ENCODE measurements around the gene USP2. TPM values are rescaled to one million over a fixed set of nuclear protein-coding genes. Genes with fewer than 3 reads are reported as not detected.

The USP2 gene
- total RNA-seq, 1 experiment from 2014 or later = 0.14 TPM

- intact Hi-C loops (cut with micrococcal nuclease) = loop anchor here (2.0 kb wide), 1 partner anchor 54 kb away; no protein-coding TSS in a partner anchor
- H3K27ac Mint-ChIP-seq (ENCODE audit: low read depth, unreplicated experiment) = peak overlapping the region; percentile 93
- peaks cover 23% of the 10 kb centered on the region for H3K4me1 Mint-ChIP-seq (ENCODE audit: insufficient read depth, unreplicated experiment)
- peak; percentile 67 for DNase-seq (ENCODE audit: unreplicated experiment)
- no TSS peak for BruUV-seq (replicated peaks)
- POLR2A ChIA-PET = interaction anchor here (0.6 to 2.6 kb wide), 8 partner anchors 9 to 58 kb away, joined by 3 to 12 read pairs (median 4); partner anchors contain the start of gene USP2
- H3K9me3 Mint-ChIP-seq (ENCODE audit: unreplicated experiment) = peaks cover 14% of the 10 kb centered on the region
- H3K27me3 Mint-ChIP-seq (ENCODE audit: insufficient read depth, unreplicated experiment) = peaks cover 4% of the 10 kb centered on the region
- CTCF ChIA-PET = interaction anchor here (0.6 to 2.3 kb wide), 6 partner anchors 11 to 61 kb away, joined by 3 to 12 read pairs (median 3); no protein-coding TSS in a partner anchor
- peak overlapping the region; percentile 66 for H3K4me3 Mint-ChIP-seq (ENCODE audit: unreplicated experiment)
- H3K36me3 Mint-ChIP-seq (ENCODE audit: insufficient read depth, unreplicated experiment) = no peaks in the 10 kb centered on the region
- TF ChIP-seq CTCF (IDR thresholded peaks at IDR 0.05; ENCODE audit: unreplicated experiment) = no peak
Measured at GRCh38 chr11:119416606-119417580, 35.4 kb upstream of the USP2 start.

- no TSS peak for BruUV-seq (replicated peaks)
- no peak for DNase-seq (ENCODE audit: unreplicated experiment)
- H3K9me3 Mint-ChIP-seq (ENCODE audit: unreplicated experiment) = peaks cover 14% of the 10 kb centered on the region
- TF ChIP-seq CTCF (IDR thresholded peaks at IDR 0.05; ENCODE audit: unreplicated experiment) = no peak
- no peak overlapping the region for H3K4me3 Mint-ChIP-seq (ENCODE audit: unreplicated experiment)
- no peaks in the 10 kb centered on the region for H3K36me3 Mint-ChIP-seq (ENCODE audit: insufficient read depth, unreplicated experiment)
- H3K4me1 Mint-ChIP-seq (ENCODE audit: insufficient read depth, unreplicated experiment) = peaks cover 23% of the 10 kb centered on the region
- no peaks in the 10 kb centered on the region for H3K27me3 Mint-ChIP-seq (ENCODE audit: insufficient read depth, unreplicated experiment)
- ChIA-PET CTCF (interaction anchor here (0.7 to 2.3 kb wide), 4 partner anchors 12 to 60 kb away, joined by 3 to 12 read pairs (median 3); no protein-coding TSS in a partner anchor), POLR2A (interaction anchor here (0.5 to 2.6 kb wide), 3 partner anchors 15 to 133 kb away, joined by 3 to 9 read pairs (median 3); no protein-coding TSS in a partner anchor)
- no peak overlapping the region for H3K27ac Mint-ChIP-seq (ENCODE audit: low read depth, unreplicated experiment)
- intact Hi-C loops (cut with micrococcal nuclease) = loop anchor here (2.0 kb wide), 1 partner anchor 55 kb away; no protein-coding TSS in a partner anchor
Measured at GRCh38 chr11:119415966-119416365, 34.5 kb upstream of the USP2 start.

GRCh38 chr11:119415517-119415916 is 34.0 kb upstream of the USP2 start:
- no peaks in the 10 kb centered on the region for H3K27me3 Mint-ChIP-seq (ENCODE audit: insufficient read depth, unreplicated experiment)
- no peak for DNase-seq (ENCODE audit: unreplicated experiment)
- POLR2A ChIA-PET = interaction anchor here (0.5 to 0.6 kb wide), 2 partner anchors 18 to 134 kb away, joined by 3 read pairs; no protein-coding TSS in a partner anchor

More at GRCh38 chr11:119415517-119415916, 34.0 kb upstream of the USP2 start:
- Mint-ChIP-seq H3K4me1 (ENCODE audit: insufficient read depth, unreplicated experiment) (peaks cover 23% of the 10 kb centered on the region), H3K9me3 (ENCODE audit: unreplicated experiment) (peaks cover 14% of the 10 kb centered on the region), H3K36me3 (ENCODE audit: insufficient read depth, unreplicated experiment) (no peaks in the 10 kb centered on the region), H3K27ac (ENCODE audit: low read depth, unreplicated experiment) (no peak overlapping the region), H3K4me3 (ENCODE audit: unreplicated experiment) (no peak overlapping the region)
- no peak for TF ChIP-seq CTCF (IDR thresholded peaks at IDR 0.05; ENCODE audit: unreplicated experiment)
- BruUV-seq (replicated peaks) = no TSS peak
- CTCF ChIA-PET = interaction anchor here (0.9 to 2.3 kb wide), 2 partner anchors 11 to 59 kb away, joined by 3 to 12 read pairs; no protein-coding TSS in a partner anchor
- intact Hi-C loops (cut with micrococcal nuclease) = no loop called here
